Measurements from ENCODE around the gene ADH4.
"Not testable (repeated sequence)": the region's sequence is repeated elsewhere in the genome, so short reads cannot be mapped to it uniquely, and the experiment has no call there.

DNA sequence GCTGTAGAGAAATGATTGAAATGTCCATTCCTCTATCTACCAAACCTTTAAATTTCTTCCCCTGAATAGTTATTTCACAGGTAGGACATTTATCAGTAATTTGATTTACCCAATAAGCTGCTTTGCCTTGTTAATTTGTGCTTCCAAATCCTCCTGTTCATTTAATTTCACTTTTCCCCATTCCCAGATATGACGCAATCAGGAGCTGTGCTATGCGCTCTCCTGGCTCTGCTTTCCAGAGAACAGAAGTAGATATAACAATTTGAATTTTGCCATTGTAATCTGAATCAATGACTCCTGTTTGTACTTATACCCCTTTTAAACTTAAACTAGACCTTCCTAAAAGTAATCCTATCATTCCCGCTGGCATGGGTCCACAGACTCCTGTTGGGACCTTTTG lies 45.8 kb upstream of the ADH4 start:
- TF ChIP-seq PPARA (CRISPR knock-in tag; IDR thresholded peaks at IDR 0.05; ENCODE audit: borderline replicate concordance); RARB (CRISPR knock-in tag; IDR thresholded peaks at IDR 0.05); BACH2 (CRISPR knock-in tag; IDR thresholded peaks at IDR 0.05; ENCODE audit: borderline replicate concordance); TCF4 (CRISPR knock-in tag; IDR thresholded peaks at IDR 0.05; ENCODE audit: borderline replicate concordance); TOX (CRISPR knock-in tag; IDR thresholded peaks at IDR 0.05; ENCODE audit: borderline replicate concordance); OSR1 (CRISPR knock-in tag; IDR thresholded peaks at IDR 0.05): not testable (repeated sequence)
- TF ChIP-seq, protein P1, sequence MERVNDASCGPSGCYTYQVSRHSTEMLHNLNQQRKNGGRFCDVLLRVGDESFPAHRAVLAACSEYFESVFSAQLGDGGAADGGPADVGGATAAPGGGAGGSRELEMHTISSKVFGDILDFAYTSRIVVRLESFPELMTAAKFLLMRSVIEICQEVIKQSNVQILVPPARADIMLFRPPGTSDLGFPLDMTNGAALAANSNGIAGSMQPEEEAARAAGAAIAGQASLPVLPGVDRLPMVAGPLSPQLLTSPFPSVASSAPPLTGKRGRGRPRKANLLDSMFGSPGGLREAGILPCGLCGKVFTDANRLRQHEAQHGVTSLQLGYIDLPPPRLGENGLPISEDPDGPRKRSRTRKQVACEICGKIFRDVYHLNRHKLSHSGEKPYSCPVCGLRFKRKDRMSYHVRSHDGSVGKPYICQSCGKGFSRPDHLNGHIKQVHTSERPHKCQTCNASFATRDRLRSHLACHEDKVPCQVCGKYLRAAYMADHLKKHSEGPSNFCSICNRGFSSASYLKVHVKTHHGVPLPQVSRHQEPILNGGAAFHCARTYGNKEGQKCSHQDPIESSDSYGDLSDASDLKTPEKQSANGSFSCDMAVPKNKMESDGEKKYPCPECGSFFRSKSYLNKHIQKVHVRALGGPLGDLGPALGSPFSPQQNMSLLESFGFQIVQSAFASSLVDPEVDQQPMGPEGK (CRISPR knock-in tag; IDR thresholded peaks at IDR 0.05; ENCODE audit: borderline replicate concordance), result not testable (repeated sequence)
- TF ChIP-seq, protein P2, sequence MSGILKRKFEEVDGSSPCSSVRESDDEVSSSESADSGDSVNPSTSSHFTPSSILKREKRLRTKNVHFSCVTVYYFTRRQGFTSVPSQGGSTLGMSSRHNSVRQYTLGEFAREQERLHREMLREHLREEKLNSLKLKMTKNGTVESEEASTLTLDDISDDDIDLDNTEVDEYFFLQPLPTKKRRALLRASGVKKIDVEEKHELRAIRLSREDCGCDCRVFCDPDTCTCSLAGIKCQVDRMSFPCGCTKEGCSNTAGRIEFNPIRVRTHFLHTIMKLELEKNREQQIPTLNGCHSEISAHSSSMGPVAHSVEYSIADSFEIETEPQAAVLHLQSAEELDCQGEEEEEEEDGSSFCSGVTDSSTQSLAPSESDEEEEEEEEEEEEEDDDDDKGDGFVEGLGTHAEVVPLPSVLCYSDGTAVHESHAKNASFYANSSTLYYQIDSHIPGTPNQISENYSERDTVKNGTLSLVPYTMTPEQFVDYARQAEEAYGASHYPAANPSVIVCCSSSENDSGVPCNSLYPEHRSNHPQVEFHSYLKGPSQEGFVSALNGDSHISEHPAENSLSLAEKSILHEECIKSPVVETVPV (CRISPR knock-in tag; IDR thresholded peaks at IDR 0.05), result not testable (repeated sequence)

Data from SK-N-SH treated with all-trans-retinoic acid at 6 μM for 48 hours (cell line).